WTC11 (cell line): Measurements from ENCODE around the gene RNF212B.

Experiments
- ATF3 ChIP-seq: sonication (generic); formaldehyde crosslinking; conservative IDR thresholded peaks from 2 replicates; pipeline ENCODE4 v1.8.1; 2022; ENCODE audit warnings: mild to moderate bottlenecking, missing genetic modification reagents
- CTCF ChIP-seq: fragments of 200-600 bp; IDR thresholded peaks from 2 replicates; pipeline ENCODE4 v1.8.0; 2022; ENCODE audit warnings: antibody characterized with exemption
- ELF4 ChIP-seq: sonication (generic); formaldehyde crosslinking; IDR thresholded peaks from 2 replicates; pipeline ENCODE4 v1.8.1; 2022; ENCODE audit warnings: low read depth, mild to moderate bottlenecking, moderate library complexity, missing genetic modification reagents
- MYBL2 ChIP-seq: sonication (generic); formaldehyde crosslinking; IDR thresholded peaks from 2 replicates; pipeline ENCODE4 v1.8.1; 2023; ENCODE audit warnings: mild to moderate bottlenecking, moderate library complexity, missing genetic modification reagents
- PRRX2 ChIP-seq: fragments of 250-450 bp; sonication (Bioruptor Pico); IDR thresholded peaks from 2 replicates; pipeline ENCODE4 v1.8.0; 2021; ENCODE audit warnings: mild to moderate bottlenecking
- RORB ChIP-seq: fragments of 250-450 bp; sonication (Bioruptor Pico); IDR thresholded peaks from 2 replicates; pipeline ENCODE4 v1.9.0; 2021; ENCODE audit warnings: mild to moderate bottlenecking
- SP1 ChIP-seq: sonication (generic); formaldehyde crosslinking; conservative IDR thresholded peaks from 2 replicates; pipeline ENCODE4 v1.8.1; 2022; ENCODE audit warnings: missing genetic modification reagents
- TEAD1 ChIP-seq: sonication (generic); formaldehyde crosslinking; IDR thresholded peaks from 2 replicates; pipeline ENCODE4 v1.8.0; 2022; ENCODE audit warnings: mild to moderate bottlenecking, missing genetic modification reagents
- USF2 ChIP-seq: sonication (generic); formaldehyde crosslinking; IDR thresholded peaks from 2 replicates; pipeline ENCODE4 v1.8.1; 2023; ENCODE audit warnings: mild to moderate bottlenecking, missing genetic modification reagents, moderate library complexity
- ZNF232 ChIP-seq: sonication (generic); formaldehyde crosslinking; IDR thresholded peaks from 2 replicates; pipeline ENCODE4 v1.8.0; 2022; ENCODE audit warnings: mild to moderate bottlenecking, missing genetic modification reagents
- ZNF425 ChIP-seq: fragments of 250-450 bp; sonication (Bioruptor Pico); conservative IDR thresholded peaks from 2 replicates; pipeline ENCODE4 v1.9.0; 2021; ENCODE audit warnings: mild to moderate bottlenecking

- TF ChIP-seq USF2 (CRISPR knock-in tag) (no peak), RORB (CRISPR knock-in tag) (no peak), ZNF232 (CRISPR knock-in tag) (no peak), CTCF (no peak), ELF4 (CRISPR knock-in tag) (no peak), PRRX2 (no peak), ATF3 (no peak), SP1 (CRISPR knock-in tag) (no peak), TEAD1 (CRISPR knock-in tag) (no peak), ZNF425 (no peak), MYBL2 (no peak)
These were observed 71.1 kb downstream of the RNF212B start for GRCh38 chr14:23308721-23309445.
